ACC112 (cell line): ENCODE data around the gene IP6K2.

Source experiments
- H2AFZ ChIP-seq: fragments of 200-600 bp; sonication (generic); one replicate; pipeline ENCODE4 v1.6.0; 2017; ENCODE audit warnings: antibody characterized with exemption, low read length; ENCODE audit not compliant: unreplicated experiment
- H3K27ac ChIP-seq: fragments of 200-600 bp; sonication (generic); 2 replicates; pipeline ENCODE4 v1.5.1; 2014; ENCODE audit warnings: low read depth, mild to moderate bottlenecking, antibody characterized with exemption, low read length, moderate library complexity
- H3K27me3 ChIP-seq: fragments of 200-600 bp; sonication (generic); 2 replicates; pipeline ENCODE4 v1.6.1; 2014; ENCODE audit warnings: mild to moderate bottlenecking, antibody characterized with exemption, low read length, moderate library complexity, mixed read lengths; ENCODE audit not compliant: insufficient read depth
- H3K36me3 ChIP-seq: fragments of 200-600 bp; sonication (generic); 2 replicates; pipeline ENCODE4 v1.6.1; 2016; ENCODE audit warnings: mild to moderate bottlenecking, antibody characterized with exemption, low read length, moderate library complexity, mixed read lengths; ENCODE audit not compliant: insufficient read depth
- H3K4me1 ChIP-seq: fragments of 200-600 bp; sonication (generic); one replicate; pipeline ENCODE4 v1.6.1; 2016; ENCODE audit warnings: low read length, mixed read lengths; ENCODE audit not compliant: insufficient read depth, unreplicated experiment, control insufficient read depth
- H3K4me3 ChIP-seq: fragments of 200-600 bp; sonication (generic); 2 replicates; pipeline ENCODE4 v1.5.1; 2014; ENCODE audit warnings: mild to moderate bottlenecking, low read depth, low read length
- H3K79me2 ChIP-seq: fragments of 200-600 bp; sonication (generic); one replicate; pipeline ENCODE4 v1.6.0; 2016; ENCODE audit warnings: low read length; ENCODE audit not compliant: control insufficient read depth, unreplicated experiment, insufficient read depth

The IP6K2 gene

GRCh38 chr3:48663489-48664312 is 53.3 kb downstream of the IP6K2 start:
- Histone ChIP-seq H3K4me1 (peaks cover 11% of the 10 kb centered on the region), H3K4me3 (peak overlapping the region; percentile 89), H3K79me2 (no peaks in the 10 kb centered on the region), H3K27me3 (no peaks in the 10 kb centered on the region), H3K27ac (peak overlapping the region; percentile 97), H3K36me3 (peaks cover 13% of the 10 kb centered on the region; the same call in 1 of the 2 replicates), H2AFZ (peak overlapping the region; percentile 19)

GRCh38 chr3:48662753-48663488 is 54.1 kb downstream of the IP6K2 start, which contains the start of gene CELSR3:
Gene CELSR3 (minus strand): TSS chr3:48662886. CDS start chr3:48662634, 252 bp downstream.
- Histone ChIP-seq H2AFZ (peak within 1 kb of the TSS; percentile 19), H3K27ac (peak within 1 kb of the TSS; percentile 97), H3K79me2 (no peaks in the 10 kb centered on the region), H3K4me3 (peak within 1 kb of the TSS; percentile 89), H3K27me3 (no peaks in the 10 kb centered on the region), H3K36me3 (peaks cover 13% of the 10 kb centered on the region; the same call in 1 of the 2 replicates), H3K4me1 (peaks cover 11% of the 10 kb centered on the region)

GRCh38 chr3:48662145-48662752 is 54.8 kb downstream of the IP6K2 start:
- Histone ChIP-seq H3K27ac (no peak overlapping the region), H2AFZ (no peak overlapping the region), H3K27me3 (no peaks in the 10 kb centered on the region), H3K79me2 (no peaks in the 10 kb centered on the region), H3K4me3 (peak overlapping the region; percentile 89), H3K4me1 (peaks cover 11% of the 10 kb centered on the region), H3K36me3 (peaks cover 13% of the 10 kb centered on the region; the same call in 1 of the 2 replicates)

- no peaks in the 10 kb centered on the region for H3K79me2 ChIP-seq
These were observed 55.4 kb downstream of the IP6K2 start for GRCh38 chr3:48661501-48662144.

GRCh38 chr3:48660800-48661400 is 56.1 kb downstream of the IP6K2 start:
- Histone ChIP-seq H3K4me1 (peaks cover 16% of the 10 kb centered on the region), H2AFZ (no peak overlapping the region), H3K27me3 (no peaks in the 10 kb centered on the region), H3K79me2 (no peaks in the 10 kb centered on the region), H3K27ac (no peak overlapping the region), H3K4me3 (peak overlapping the region; percentile 89; the same call in 1 of the 2 replicates), H3K36me3 (peaks cover 13% of the 10 kb centered on the region; the same call in 1 of the 2 replicates)

More at GRCh38 chr3:48661501-48662144, 55.4 kb downstream of the IP6K2 start:
- no peaks in the 10 kb centered on the region for H3K27me3 ChIP-seq
- no peak overlapping the region for H2AFZ ChIP-seq
- H3K36me3 ChIP-seq, result peaks cover 13% of the 10 kb centered on the region; the same call in 1 of the 2 replicates
- H3K4me3 ChIP-seq, result peak overlapping the region; percentile 89
- H3K27ac ChIP-seq, result no peak overlapping the region
- peaks cover 15% of the 10 kb centered on the region for H3K4me1 ChIP-seq

- Histone ChIP-seq H3K27ac (no peak overlapping the region), H3K36me3 (peaks cover 13% of the 10 kb centered on the region; the same call in 1 of the 2 replicates), H3K27me3 (no peaks in the 10 kb centered on the region), H3K79me2 (no peaks in the 10 kb centered on the region), H2AFZ (peak overlapping the region; percentile 48), H3K4me1 (peaks cover 7% of the 10 kb centered on the region), H3K4me3 (peak overlapping the region; percentile 76)
These were observed 60.2 kb downstream of the IP6K2 start for GRCh38 chr3:48656841-48657281.

GRCh38 chr3:48656061-48656840 is 60.8 kb downstream of the IP6K2 start:
- no peaks in the 10 kb centered on the region for H3K79me2 ChIP-seq
- peak overlapping the region; percentile 48 for H2AFZ ChIP-seq
- no peak overlapping the region for H3K27ac ChIP-seq
- H3K36me3 ChIP-seq, result peaks cover 13% of the 10 kb centered on the region; the same call in 1 of the 2 replicates
- H3K4me1 ChIP-seq, result peaks cover 5% of the 10 kb centered on the region
- H3K4me3 ChIP-seq, result peak overlapping the region; percentile 76
- H3K27me3 ChIP-seq, result no peaks in the 10 kb centered on the region

- Histone ChIP-seq H3K36me3 (peaks cover 11% of the 10 kb centered on the region; the same call in 1 of the 2 replicates), H3K27me3 (no peaks in the 10 kb centered on the region), H3K4me3 (peak overlapping the region; percentile 76), H2AFZ (no peak overlapping the region), H3K27ac (no peak overlapping the region), H3K79me2 (no peaks in the 10 kb centered on the region), H3K4me1 (peaks cover 5% of the 10 kb centered on the region)
These were observed 61.4 kb downstream of the IP6K2 start for GRCh38 chr3:48655606-48656005.

GRCh38 chr3:48655063-48655462 is 62.0 kb downstream of the IP6K2 start:
- peaks cover 5% of the 10 kb centered on the region for H3K4me1 ChIP-seq
- peaks cover 8% of the 10 kb centered on the region; the same call in 1 of the 2 replicates for H3K36me3 ChIP-seq
- no peak overlapping the region for H3K27ac ChIP-seq
- no peak overlapping the region for H3K4me3 ChIP-seq
- no peaks in the 10 kb centered on the region for H3K27me3 ChIP-seq
- H2AFZ ChIP-seq, result no peak overlapping the region
- H3K79me2 ChIP-seq, result no peaks in the 10 kb centered on the region
